Measurements from ENCODE around the gene TIMD4. TPM values are rescaled to one million over a fixed set of nuclear protein-coding genes. Genes with fewer than 3 reads are reported as not detected.

Gene TIMD4
- not detected for polyA plus RNA-seq (2013, experiment 1 of 2)
- 0.06 TPM for polyA plus RNA-seq (2013, experiment 2 of 2)

DNA sequence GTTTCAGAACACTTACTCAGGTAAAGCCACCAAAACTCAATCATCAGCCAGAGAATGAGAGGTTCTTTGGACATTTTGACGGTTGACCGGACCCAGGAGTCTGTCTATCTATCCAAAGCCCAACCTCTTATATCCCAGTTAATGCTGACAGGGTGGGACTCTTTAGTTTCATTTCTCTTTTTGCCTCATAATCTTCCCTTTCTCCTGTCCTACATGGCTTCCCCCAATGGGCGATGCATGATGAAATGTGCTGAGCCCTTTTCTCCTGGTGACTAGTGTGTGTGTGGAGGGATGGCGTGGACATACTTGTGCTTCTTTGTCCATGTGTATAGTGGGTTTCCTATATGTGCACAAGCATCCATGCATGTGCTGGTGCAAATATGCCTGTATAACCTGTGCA lies at the start of gene TIMD4:
TSS of gene TIMD4 (minus strand) at position 102 of the 400 bp plus-strand sequence. CDS start at position 74, 28 bp downstream.
- H3K4ac ChIP-seq (ENCODE audit: low read length): no peak within 1 kb of the TSS
- H4K8ac ChIP-seq (ENCODE audit: low read depth, low read length): no peak within 1 kb of the TSS
- H4K91ac ChIP-seq (ENCODE audit: low read depth, low read length, poor library complexity): no peak within 1 kb of the TSS
- H3K18ac ChIP-seq (ENCODE audit: low read length): no peak within 1 kb of the TSS
- no peaks in the 10 kb centered on the region for H3K36me3 ChIP-seq (replicated peaks in 1 of 2; ENCODE audit: control insufficient read depth in 2 of 2, insufficient read depth in 2 of 2, low read length in 2 of 2)
- H3K14ac ChIP-seq (ENCODE audit: low read length): no peak within 1 kb of the TSS
- no peak within 1 kb of the TSS for H2AFZ ChIP-seq (ENCODE audit: low read length)
- no peaks in the 10 kb centered on the region for H3K27me3 ChIP-seq (ENCODE audit: control insufficient read depth in 3 of 3, insufficient read depth in 3 of 3, low read depth in 1 of 3, low read length in 3 of 3)
- no peak within 1 kb of the TSS for H2BK5ac ChIP-seq (ENCODE audit: low read length)
- H3K4me3 ChIP-seq (ENCODE audit: low read length in 2 of 2): no peak within 1 kb of the TSS
- H3K23ac ChIP-seq (ENCODE audit: low read depth, low read length, poor library complexity): no peak within 1 kb of the TSS
- no peak for DNase-seq (ENCODE audit: low spot score)
- no peak within 1 kb of the TSS for H2BK15ac ChIP-seq (ENCODE audit: low read length)
- H3K9me3 ChIP-seq (replicated peaks in 1 of 2; ENCODE audit: control insufficient read depth in 2 of 2, insufficient read depth in 1 of 2, low read depth in 1 of 2, low read length in 2 of 2): no peaks in the 10 kb centered on the region
- no peak within 1 kb of the TSS for H3K4me2 ChIP-seq (ENCODE audit: insufficient read depth, low read length, poor library complexity, severe bottlenecking)
- H3K79me1 ChIP-seq (ENCODE audit: low read depth, low read length): no peaks in the 10 kb centered on the region
- no peaks in the 10 kb centered on the region for H3K4me1 ChIP-seq (ENCODE audit: control insufficient read depth in 2 of 2, insufficient read depth in 1 of 2, low read depth in 1 of 2, low read length in 2 of 2)
- no peak within 1 kb of the TSS for H3K9ac ChIP-seq (ENCODE audit: low read depth, low read length, poor library complexity)
- H2AK5ac ChIP-seq (ENCODE audit: low read depth, low read length): no peak within 1 kb of the TSS
- WGBS, 2 donors (ENCODE audit: extremely low coverage in 2 of 2, insufficient read length in 2 of 2, insufficient replicate concordance in 1 of 2): no CpG with 5 or more reads among the region's 4 CpGs
- no peak within 1 kb of the TSS for H2BK120ac ChIP-seq (ENCODE audit: low read depth, low read length)
- H2BK12ac ChIP-seq (ENCODE audit: low read length): no peak within 1 kb of the TSS
- H3K27ac ChIP-seq (replicated peaks; ENCODE audit: low read length): no peak within 1 kb of the TSS

DNA sequence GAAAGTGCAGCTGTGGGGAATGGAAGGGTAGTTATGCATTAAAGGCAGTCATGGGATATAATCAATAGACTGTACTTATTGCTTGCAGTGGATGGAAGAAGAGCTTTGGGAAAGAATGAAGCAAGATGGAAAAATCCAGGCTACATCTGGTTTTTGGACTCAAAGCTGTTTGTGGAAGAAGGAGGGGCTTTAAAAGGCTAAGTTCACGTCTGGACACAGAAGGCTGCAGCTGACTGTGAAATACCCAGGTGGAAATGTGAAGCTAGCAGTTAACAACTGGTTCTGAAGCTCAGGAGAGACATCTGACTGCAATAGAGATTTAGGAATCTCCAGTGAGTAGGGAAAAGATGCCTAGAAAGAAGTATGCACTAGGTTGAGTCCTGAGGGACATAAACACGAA lies 43.2 kb upstream of the TIMD4 start:
- Histone ChIP-seq H2AK5ac (ENCODE audit: low read depth, low read length) (no peak overlapping the region), H3K4ac (ENCODE audit: low read length) (no peak overlapping the region), H2AFZ (ENCODE audit: low read length) (no peak overlapping the region), H3K4me3 (ENCODE audit: low read length in 2 of 2) (no peak overlapping the region), H3K23ac (ENCODE audit: low read depth, low read length, poor library complexity) (no peak overlapping the region), H3K4me2 (ENCODE audit: insufficient read depth, low read length, poor library complexity, severe bottlenecking) (no peak overlapping the region), H3K79me1 (ENCODE audit: low read depth, low read length) (no peaks in the 10 kb centered on the region), H3K18ac (ENCODE audit: low read length) (no peak overlapping the region), H2BK5ac (ENCODE audit: low read length) (no peak overlapping the region), H3K9ac (ENCODE audit: low read depth, low read length, poor library complexity) (no peak overlapping the region), H3K27me3 (ENCODE audit: control insufficient read depth in 3 of 3, insufficient read depth in 3 of 3, low read depth in 1 of 3, low read length in 3 of 3) (no peaks in the 10 kb centered on the region), H3K14ac (ENCODE audit: low read length) (no peak overlapping the region), H2BK15ac (ENCODE audit: low read length) (no peak overlapping the region), H3K27ac (replicated peaks; ENCODE audit: low read length) (no peak overlapping the region), H3K9me3 (replicated peaks in 1 of 2; ENCODE audit: control insufficient read depth in 2 of 2, insufficient read depth in 1 of 2, low read depth in 1 of 2, low read length in 2 of 2) (peaks cover 0 to 2% of the 10 kb centered on the region in 2 donors), H3K4me1 (ENCODE audit: control insufficient read depth in 2 of 2, insufficient read depth in 1 of 2, low read depth in 1 of 2, low read length in 2 of 2) (no peaks in the 10 kb centered on the region), H4K91ac (ENCODE audit: low read depth, low read length, poor library complexity) (no peak overlapping the region), H2BK120ac (ENCODE audit: low read depth, low read length) (no peak overlapping the region), H3K36me3 (replicated peaks in 1 of 2; ENCODE audit: control insufficient read depth in 2 of 2, insufficient read depth in 2 of 2, low read length in 2 of 2) (no peaks in the 10 kb centered on the region), H4K8ac (ENCODE audit: low read depth, low read length) (no peak overlapping the region), H2BK12ac (ENCODE audit: low read length) (no peak overlapping the region)
- no peak for DNase-seq (ENCODE audit: low spot score)
- no CpG with 5 or more reads among the region's 2 CpGs for WGBS, 2 donors (ENCODE audit: extremely low coverage in 2 of 2, insufficient read length in 2 of 2, insufficient replicate concordance in 1 of 2)

DNA sequence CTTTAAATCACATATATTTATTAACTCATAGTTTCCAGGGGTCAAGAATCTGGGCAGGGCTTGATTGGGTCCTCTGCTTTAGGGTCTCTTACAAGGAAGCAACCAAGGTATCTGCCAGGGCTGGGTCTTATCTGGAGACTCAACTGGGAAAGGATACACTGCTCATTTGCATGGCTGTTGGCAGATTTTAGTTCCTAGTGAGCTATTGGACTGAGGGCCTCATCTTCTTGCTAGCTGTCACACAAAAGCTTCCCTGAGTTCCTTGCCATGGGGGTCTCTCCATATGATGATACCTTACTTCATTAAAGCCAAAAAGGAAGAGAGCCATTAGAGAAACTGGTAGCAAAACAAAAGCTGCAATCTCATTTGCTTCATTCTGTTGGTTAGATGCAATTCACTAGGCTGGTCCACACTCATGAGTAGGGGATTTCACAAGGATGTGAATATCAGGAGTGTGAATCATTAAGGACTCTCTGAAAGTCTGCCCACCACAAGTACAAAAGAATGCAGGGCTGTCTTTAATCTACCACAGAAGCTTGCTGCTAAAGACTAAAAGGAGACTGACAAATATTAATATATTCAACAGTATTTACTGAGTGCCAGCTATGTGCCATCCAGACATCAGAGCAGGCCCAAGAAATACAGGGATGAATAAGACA lies 42.0 kb upstream of the TIMD4 start:
- Histone ChIP-seq H4K8ac (ENCODE audit: low read depth, low read length) (no peak overlapping the region), H3K14ac (ENCODE audit: low read length) (no peak overlapping the region), H2AK5ac (ENCODE audit: low read depth, low read length) (no peak overlapping the region), H3K79me1 (ENCODE audit: low read depth, low read length) (no peaks in the 10 kb centered on the region), H2BK12ac (ENCODE audit: low read length) (no peak overlapping the region), H3K27ac (replicated peaks; ENCODE audit: low read length) (no peak overlapping the region), H3K27me3 (ENCODE audit: control insufficient read depth in 3 of 3, insufficient read depth in 3 of 3, low read depth in 1 of 3, low read length in 3 of 3) (no peaks in the 10 kb centered on the region), H3K4me2 (ENCODE audit: insufficient read depth, low read length, poor library complexity, severe bottlenecking) (no peak overlapping the region), H2AFZ (ENCODE audit: low read length) (no peak overlapping the region), H3K23ac (ENCODE audit: low read depth, low read length, poor library complexity) (no peak overlapping the region), H3K4me3 (ENCODE audit: low read length in 2 of 2) (no peak overlapping the region), H2BK5ac (ENCODE audit: low read length) (no peak overlapping the region), H2BK120ac (ENCODE audit: low read depth, low read length) (no peak overlapping the region), H3K4ac (ENCODE audit: low read length) (no peak overlapping the region), H2BK15ac (ENCODE audit: low read length) (no peak overlapping the region), H3K4me1 (ENCODE audit: control insufficient read depth in 2 of 2, insufficient read depth in 1 of 2, low read depth in 1 of 2, low read length in 2 of 2) (no peaks in the 10 kb centered on the region), H3K18ac (ENCODE audit: low read length) (no peak overlapping the region), H3K36me3 (replicated peaks in 1 of 2; ENCODE audit: control insufficient read depth in 2 of 2, insufficient read depth in 2 of 2, low read length in 2 of 2) (no peaks in the 10 kb centered on the region), H3K9me3 (replicated peaks in 1 of 2; ENCODE audit: control insufficient read depth in 2 of 2, insufficient read depth in 1 of 2, low read depth in 1 of 2, low read length in 2 of 2) (peaks cover 0 to 2% of the 10 kb centered on the region in 2 donors), H3K9ac (ENCODE audit: low read depth, low read length, poor library complexity) (no peak overlapping the region), H4K91ac (ENCODE audit: low read depth, low read length, poor library complexity) (no peak overlapping the region)
- DNase-seq (ENCODE audit: low spot score): no peak

DNA sequence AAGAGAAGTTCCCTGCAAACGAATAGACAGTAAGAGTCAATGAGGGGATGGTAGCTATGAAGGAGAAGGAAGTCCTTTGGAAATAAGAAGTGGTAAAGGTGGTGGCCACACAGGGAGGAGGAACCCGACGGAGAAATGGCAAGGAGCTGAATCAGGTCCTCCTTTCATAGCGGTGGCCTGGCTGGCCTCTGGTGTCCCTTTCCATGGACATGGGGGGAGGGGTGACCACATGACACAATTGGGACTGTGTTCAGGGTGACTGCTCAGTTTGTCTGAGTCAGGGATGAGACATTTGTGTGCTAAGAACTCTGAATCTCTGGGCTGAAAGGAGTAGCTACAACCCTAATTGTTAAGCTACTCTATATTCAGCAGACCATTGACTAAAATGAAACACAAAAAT lies 28.7 kb upstream of the TIMD4 start:
- Histone ChIP-seq H3K9ac (ENCODE audit: low read depth, low read length, poor library complexity) (no peak overlapping the region), H2BK5ac (ENCODE audit: low read length) (no peak overlapping the region), H3K9me3 (replicated peaks in 1 of 2; ENCODE audit: control insufficient read depth in 2 of 2, insufficient read depth in 1 of 2, low read depth in 1 of 2, low read length in 2 of 2) (no peaks in the 10 kb centered on the region), H2BK12ac (ENCODE audit: low read length) (no peak overlapping the region), H2AK5ac (ENCODE audit: low read depth, low read length) (no peak overlapping the region), H3K4ac (ENCODE audit: low read length) (no peak overlapping the region), H3K23ac (ENCODE audit: low read depth, low read length, poor library complexity) (no peak overlapping the region), H3K4me2 (ENCODE audit: insufficient read depth, low read length, poor library complexity, severe bottlenecking) (no peak overlapping the region), H4K8ac (ENCODE audit: low read depth, low read length) (no peak overlapping the region), H3K18ac (ENCODE audit: low read length) (no peak overlapping the region), H3K4me1 (ENCODE audit: control insufficient read depth in 2 of 2, insufficient read depth in 1 of 2, low read depth in 1 of 2, low read length in 2 of 2) (no peaks in the 10 kb centered on the region), H2BK120ac (ENCODE audit: low read depth, low read length) (no peak overlapping the region), H2AFZ (ENCODE audit: low read length) (no peak overlapping the region), H3K79me1 (ENCODE audit: low read depth, low read length) (no peaks in the 10 kb centered on the region), H3K36me3 (replicated peaks in 1 of 2; ENCODE audit: control insufficient read depth in 2 of 2, insufficient read depth in 2 of 2, low read length in 2 of 2) (no peaks in the 10 kb centered on the region), H3K14ac (ENCODE audit: low read length) (no peak overlapping the region), H3K27me3 (ENCODE audit: control insufficient read depth in 3 of 3, insufficient read depth in 3 of 3, low read depth in 1 of 3, low read length in 3 of 3) (no peaks in the 10 kb centered on the region), H3K27ac (replicated peaks; ENCODE audit: low read length) (no peak overlapping the region), H3K4me3 (ENCODE audit: low read length in 2 of 2) (no peak overlapping the region), H2BK15ac (ENCODE audit: low read length) (no peak overlapping the region), H4K91ac (ENCODE audit: low read depth, low read length, poor library complexity) (no peak overlapping the region)
- WGBS, 2 donors (ENCODE audit: extremely low coverage in 2 of 2, insufficient read length in 2 of 2, insufficient replicate concordance in 1 of 2): no CpG with 5 or more reads among the region's 4 CpGs
- no peak for DNase-seq (ENCODE audit: low spot score)
